Measurements from ENCODE around the gene PARD3B.
"Not testable (repeated sequence)": the region's sequence is repeated elsewhere in the genome, so short reads cannot be mapped to it uniquely, and the experiment has no call there.

The PARD3B gene

DNA sequence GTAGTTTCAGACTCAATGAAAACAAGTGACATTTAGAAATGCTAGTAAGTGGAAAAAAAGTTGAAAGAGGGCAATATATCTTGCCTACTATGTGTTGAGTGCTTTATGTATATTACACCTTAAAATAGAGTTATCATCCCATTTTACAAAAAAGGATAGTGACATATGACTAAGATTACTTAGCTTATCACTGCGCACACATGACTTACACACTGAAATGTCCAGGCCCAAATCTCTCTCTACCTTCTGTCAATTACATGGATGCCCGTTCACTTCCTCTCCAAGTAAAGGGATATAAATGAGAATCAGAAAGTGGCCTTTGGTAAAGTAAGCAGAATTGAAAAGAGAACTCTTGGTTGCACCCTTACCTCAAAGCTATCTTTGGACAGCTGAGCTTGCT is 3.6 kb upstream of the PARD3B start:
- TF ChIP-seq, protein P1, sequence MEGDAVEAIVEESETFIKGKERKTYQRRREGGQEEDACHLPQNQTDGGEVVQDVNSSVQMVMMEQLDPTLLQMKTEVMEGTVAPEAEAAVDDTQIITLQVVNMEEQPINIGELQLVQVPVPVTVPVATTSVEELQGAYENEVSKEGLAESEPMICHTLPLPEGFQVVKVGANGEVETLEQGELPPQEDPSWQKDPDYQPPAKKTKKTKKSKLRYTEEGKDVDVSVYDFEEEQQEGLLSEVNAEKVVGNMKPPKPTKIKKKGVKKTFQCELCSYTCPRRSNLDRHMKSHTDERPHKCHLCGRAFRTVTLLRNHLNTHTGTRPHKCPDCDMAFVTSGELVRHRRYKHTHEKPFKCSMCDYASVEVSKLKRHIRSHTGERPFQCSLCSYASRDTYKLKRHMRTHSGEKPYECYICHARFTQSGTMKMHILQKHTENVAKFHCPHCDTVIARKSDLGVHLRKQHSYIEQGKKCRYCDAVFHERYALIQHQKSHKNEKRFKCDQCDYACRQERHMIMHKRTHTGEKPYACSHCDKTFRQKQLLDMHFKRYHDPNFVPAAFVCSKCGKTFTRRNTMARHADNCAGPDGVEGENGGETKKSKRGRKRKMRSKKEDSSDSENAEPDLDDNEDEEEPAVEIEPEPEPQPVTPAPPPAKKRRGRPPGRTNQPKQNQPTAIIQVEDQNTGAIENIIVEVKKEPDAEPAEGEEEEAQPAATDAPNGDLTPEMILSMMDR (IDR thresholded peaks at IDR 0.05; ENCODE audit: extremely low read depth, missing control alignments), result no peak

DNA sequence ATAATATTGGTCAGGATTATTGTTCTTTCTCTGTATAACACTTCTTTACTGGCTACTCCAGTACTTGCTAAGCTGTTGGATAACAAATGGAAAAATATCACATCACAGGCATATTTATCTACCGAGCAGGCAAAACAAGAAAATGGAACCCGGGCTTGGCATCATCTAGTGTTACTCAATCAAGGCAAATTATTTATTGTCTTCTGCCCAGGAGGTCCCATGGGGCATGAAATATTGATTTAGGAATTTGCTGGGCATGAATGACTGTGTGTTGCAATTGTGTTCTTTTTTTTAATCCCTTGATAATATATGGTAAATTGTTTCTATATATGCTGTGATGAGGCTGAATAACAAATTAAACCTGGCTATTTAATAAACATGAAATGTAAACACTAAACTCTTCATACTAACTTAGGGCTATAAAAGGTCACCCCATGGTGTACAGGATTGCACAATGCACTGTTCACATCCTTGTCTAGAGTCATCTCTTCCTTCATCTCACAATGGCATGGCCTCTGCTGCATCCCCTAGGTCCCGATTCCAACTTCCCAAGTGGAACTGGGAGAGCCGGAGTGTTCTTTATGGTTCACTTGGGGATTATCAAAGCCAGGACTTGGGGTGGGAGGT is 2.2 kb upstream of the PARD3B start:
- no peak for DNase-seq (ENCODE audit: low spot score)
- TF ChIP-seq, protein P1 (IDR thresholded peaks at IDR 0.05; ENCODE audit: extremely low read depth, missing control alignments), result no peak

More for the DNA sequence above, 3.6 kb upstream of the PARD3B start:
- DNase-seq (ENCODE audit: low spot score), result no peak

DNA sequence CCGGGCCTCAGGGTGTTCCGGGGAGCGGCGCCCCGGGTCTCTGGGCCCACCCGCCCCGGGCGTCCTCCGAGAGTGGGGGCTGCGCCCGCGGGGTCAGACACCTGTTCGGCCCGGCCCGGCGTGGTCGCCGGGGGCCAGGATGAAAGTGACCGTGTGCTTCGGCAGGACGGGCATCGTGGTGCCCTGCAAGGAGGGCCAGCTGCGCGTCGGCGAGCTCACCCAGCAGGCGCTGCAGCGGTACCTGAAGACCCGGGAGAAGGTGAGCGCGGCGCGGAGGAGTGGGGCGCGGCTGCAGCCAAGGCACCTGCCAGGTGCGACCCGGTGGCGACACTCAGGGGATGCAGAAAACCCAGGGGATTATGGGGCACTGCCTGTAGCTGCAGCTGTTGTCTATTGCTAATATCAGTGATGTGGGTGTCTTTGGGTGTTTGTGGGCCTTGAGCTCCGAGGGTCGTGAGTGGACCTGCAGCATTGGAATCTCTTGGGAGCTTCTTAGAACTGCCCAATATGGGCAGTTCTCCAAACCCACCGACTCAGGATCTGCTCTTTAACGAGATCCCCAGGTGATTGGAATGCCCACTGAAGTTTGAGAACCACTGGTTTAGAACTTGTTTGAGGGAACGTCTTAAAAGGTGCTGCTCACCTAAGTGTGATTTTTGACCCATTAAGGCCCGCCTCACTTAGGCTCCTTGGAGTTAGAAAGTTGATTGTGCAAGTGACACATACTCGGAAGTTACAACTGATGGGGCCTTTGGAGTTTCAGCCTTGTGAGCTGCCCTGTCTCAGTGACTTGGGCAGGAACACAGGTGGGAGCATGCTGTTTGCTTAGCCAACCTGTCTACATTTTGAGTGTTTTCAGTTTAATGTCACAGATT is 823 bp downstream of the PARD3B start:
- TF ChIP-seq, protein P1 (IDR thresholded peaks at IDR 0.05; ENCODE audit: extremely low read depth, missing control alignments), result no peak
- DNase-seq (ENCODE audit: low spot score), result no peak

DNA sequence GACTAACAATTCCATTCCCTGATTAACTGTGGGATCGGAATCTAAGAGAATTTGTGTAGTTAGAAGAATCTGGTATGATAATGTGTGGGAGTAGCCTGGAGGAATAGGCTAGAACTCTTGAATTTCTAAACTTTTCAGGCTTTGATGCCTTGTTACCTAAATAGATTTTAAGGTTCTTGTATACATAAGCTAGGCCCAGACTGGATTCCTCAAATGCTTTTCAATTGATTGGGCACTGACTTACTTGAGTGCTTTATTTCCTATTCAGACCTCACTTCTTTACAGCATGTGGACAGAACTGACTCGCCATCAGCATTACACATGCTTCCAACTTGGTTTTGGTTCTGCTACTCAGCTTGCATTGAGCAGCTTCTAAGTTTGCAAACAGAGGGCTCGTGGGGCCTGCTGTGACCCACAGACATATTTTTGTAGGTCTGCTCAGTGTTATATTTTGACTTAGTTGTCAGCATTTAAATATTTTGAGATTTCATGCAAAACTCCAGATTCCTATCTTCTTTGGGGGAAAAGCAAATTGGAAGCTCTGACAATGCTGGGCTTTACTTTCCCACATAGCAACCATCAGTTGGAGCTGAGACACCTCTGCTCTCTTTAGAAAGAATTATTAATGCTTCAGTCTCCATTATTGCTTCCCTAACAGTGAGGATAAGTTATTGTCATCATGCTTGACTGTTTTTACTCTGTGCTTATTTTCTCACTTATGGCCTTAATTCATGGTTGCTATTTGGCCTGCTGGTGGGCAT is 5.7 kb downstream of the PARD3B start:
- TF ChIP-seq, protein P1 (IDR thresholded peaks at IDR 0.05; ENCODE audit: extremely low read depth, missing control alignments), result no peak
- DNase-seq (ENCODE audit: low spot score), result no peak

DNA sequence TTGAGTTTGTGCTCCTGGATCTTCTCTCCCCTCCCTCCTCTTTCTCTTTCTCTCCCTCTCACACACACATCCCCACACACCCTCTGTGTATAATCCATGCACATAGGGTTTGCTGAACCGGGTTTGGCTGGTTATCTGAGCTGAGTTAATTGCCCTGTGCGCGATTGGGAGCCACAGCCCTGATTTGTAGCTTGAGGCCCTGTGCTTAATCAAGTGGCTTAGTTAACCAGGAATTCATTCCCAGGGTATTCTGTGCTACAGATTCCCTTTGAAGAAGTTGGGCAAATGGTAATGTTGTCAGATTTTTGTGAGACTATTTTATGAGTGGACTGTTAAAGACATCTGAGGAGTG is 6.2 kb downstream of the PARD3B start:
- DNase-seq (ENCODE audit: low spot score), result no peak

DNA sequence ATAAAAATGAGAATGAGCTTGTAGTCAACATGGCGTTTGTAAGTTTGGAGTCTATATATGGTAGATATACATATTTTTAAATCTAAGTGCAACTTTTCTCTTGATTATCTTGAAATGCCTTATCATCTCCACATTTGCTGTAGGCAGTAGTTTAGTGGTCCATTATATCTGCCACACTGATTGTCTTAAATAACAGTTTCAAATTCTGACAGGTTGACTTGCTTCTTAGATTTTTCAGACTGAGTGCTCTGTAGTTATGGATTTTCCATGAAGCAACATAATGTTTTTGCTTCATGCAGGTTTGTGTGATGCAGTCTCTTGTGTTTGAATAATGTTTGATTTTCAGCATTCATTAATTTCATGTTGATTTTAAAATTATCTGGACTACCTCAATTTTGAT is 12.3 kb downstream of the PARD3B start:
- TF ChIP-seq, protein P1 (IDR thresholded peaks at IDR 0.05; ENCODE audit: extremely low read depth, missing control alignments), result no peak
- DNase-seq (ENCODE audit: low spot score), result no peak

More for the DNA sequence above, 6.2 kb downstream of the PARD3B start:
- TF ChIP-seq, protein P1 (IDR thresholded peaks at IDR 0.05; ENCODE audit: extremely low read depth, missing control alignments), result no peak

DNA sequence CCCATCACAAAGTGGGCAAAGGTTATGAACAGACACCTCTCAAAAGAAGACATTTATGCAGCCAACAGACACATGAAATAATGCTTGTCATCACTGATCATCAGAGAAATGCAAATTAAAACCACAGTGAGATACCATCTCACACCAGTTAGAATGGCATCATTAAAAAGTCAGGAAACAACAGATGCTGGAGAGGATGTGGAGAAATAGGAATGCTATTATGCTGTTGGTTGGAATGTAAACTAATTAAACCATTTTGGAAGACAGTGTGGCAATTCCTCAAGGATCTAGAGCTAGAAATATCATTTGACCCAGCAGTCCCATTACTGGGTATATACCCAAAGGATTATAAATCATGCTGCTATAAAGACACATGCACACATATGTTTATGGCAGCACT is 14.1 kb downstream of the PARD3B start:
- not testable (repeated sequence) for DNase-seq (ENCODE audit: low spot score)
